HCT116 (cell line): ENCODE data around the gene EZH1. TPM values are rescaled to one million over a fixed set of nuclear protein-coding genes. Genes with fewer than 3 reads are reported as not detected.

Experiments
- ATAC-seq: fragments of 200-7000 bp; cut with Tn5 transposase; 2 replicates; pipeline ENCODE4 v1.9.1; 2020; ENCODE audit warnings: mild to moderate bottlenecking, moderate library complexity
- BruUV-seq: library from RNA; stranded (reverse); fragments of 400-500 nt; replicated peaks from 2 replicates; lab custom pipeline; 2021; lab: Mats Ljungman, UMichigan
- CTCF ChIA-PET: fragments of 300-600 bp; sonication (Branson Sonifier 250); formaldehyde crosslinking; loops from one replicate; lab custom pipeline; 2021; ENCODE audit warnings: antibody characterized with exemption; lab: Charles Lee
- POLR2A ChIA-PET: fragments of 300-600, 350-600 bp; sonication (Branson Sonifier 250); formaldehyde crosslinking; loops from one replicate; lab custom pipeline; 2021; ENCODE audit warnings: antibody characterized with exemption; lab: Charles Lee
- RAD21 ChIA-PET, 2 experiments: fragments of 300-600 bp; sonication (Branson Sonifier 250); formaldehyde crosslinking; loops; one replicate each; lab custom pipeline; 2023; ENCODE audit warnings: low total read pairs in 2 of 2; ENCODE audit not compliant: uncharacterized antibody in 2 of 2, unreplicated experiment in 2 of 2, low non-redundant PET in 1 of 2; lab: Charles Lee
- DNase-seq: peaks from one replicate; pipeline ENCODE4 v3.0.0-alpha.2; 2010; ENCODE audit warnings: low read depth, low spot score
- H2AFZ ChIP-seq: fragments of 200-600 bp; shearing (Covaris generic), sonication (generic); 2 replicates; pipeline ENCODE4 v1.6.1; 2017; ENCODE audit warnings: low read depth, mixed run types, mixed read lengths, antibody characterized with exemption, low read length; ENCODE audit not compliant: poor library complexity, severe bottlenecking
- H3K27ac ChIP-seq: 2 replicates; pipeline ENCODE4 v1.5.1; 2012; ENCODE audit warnings: low read depth, low read length
- H3K27me3 ChIP-seq: fragments of 200-600 bp; sonication (generic); 2 replicates; pipeline ENCODE4 v1.6.1; 2016; ENCODE audit warnings: mixed run types, low read length, mixed read lengths; ENCODE audit not compliant: insufficient read depth
- H3K36me3 ChIP-seq, 2 experiments: fragments of 200-500 bp in 1 of 2; fragments of 200-600 bp in 1 of 2; sonication (Bioruptor generic) in 1 of 2; sonication (generic) in 1 of 2; 2 replicates each; pipeline versions ENCODE4 v1.5.1 to v1.6.1; 2014 to 2016; ENCODE audit warnings: low read length in 2 of 2, inconsistent platforms in 1 of 2, mixed read lengths in 1 of 2, mixed run types in 1 of 2; ENCODE audit not compliant: insufficient read depth in 2 of 2, control insufficient read depth in 1 of 2
- H3K4me1 ChIP-seq, 2 experiments: fragments of 200-600 bp in 1 of 2; sonication (generic) in 1 of 2; 2 replicates each; pipeline versions ENCODE4 v1.5.1 to v1.6.1; 2012 to 2017; ENCODE audit warnings: low read length in 2 of 2, inconsistent platforms in 1 of 2, mild to moderate bottlenecking in 1 of 2, mixed read lengths in 1 of 2, mixed run types in 1 of 2, moderate library complexity in 1 of 2; ENCODE audit not compliant: insufficient read depth in 2 of 2, control insufficient read depth in 1 of 2
- H3K4me2 ChIP-seq: fragments of 200-600 bp; sonication (generic); 2 replicates; pipeline ENCODE4 v1.6.1; 2017; ENCODE audit warnings: mixed run types, low read length, mixed read lengths
- H3K4me3 ChIP-seq, 2 experiments: fragments of 200-600 bp in 1 of 2; sonication (generic) in 1 of 2; replicated peaks in 1 of 2; 2 replicates each; pipeline ENCODE4 v1.5.1; 2011 to 2016; ENCODE audit warnings: low read length in 2 of 2, control low read depth in 1 of 2, low read depth in 1 of 2, mild to moderate bottlenecking in 1 of 2, mixed read lengths in 1 of 2, mixed run types in 1 of 2
- H3K79me2 ChIP-seq: fragments of 200-600 bp; sonication (generic); 2 replicates; pipeline ENCODE4 v1.6.1; 2017; ENCODE audit warnings: mild to moderate bottlenecking, mixed run types, low read length, moderate library complexity, mixed read lengths; ENCODE audit not compliant: insufficient read depth
- H3K9ac ChIP-seq: fragments of 200-600 bp; sonication (generic); 2 replicates; pipeline ENCODE4 v1.6.1; 2016; ENCODE audit warnings: low read length, mixed read lengths
- H3K9me2 ChIP-seq: fragments of 200-600 bp; sonication (generic), shearing (Covaris generic); 2 replicates; pipeline ENCODE4 v1.6.1; 2017; ENCODE audit warnings: mixed run types, mild to moderate bottlenecking, moderate library complexity; ENCODE audit not compliant: insufficient read depth
- H3K9me3 ChIP-seq, 2 experiments: fragments of 200-500 bp in 1 of 2; fragments of 200-600 bp in 1 of 2; sonication (Bioruptor generic) in 1 of 2; sonication (generic) in 1 of 2; 2 replicates each; pipeline ENCODE4 v1.6.1; 2014 to 2017; ENCODE audit warnings: low read length in 2 of 2, mixed read lengths in 2 of 2, inconsistent platforms in 1 of 2, low read depth in 1 of 2, mild to moderate bottlenecking in 1 of 2, mixed run types in 1 of 2, moderate library complexity in 1 of 2; ENCODE audit not compliant: control insufficient read depth in 1 of 2, insufficient read depth in 1 of 2
- H4K20me1 ChIP-seq: fragments of 200-600 bp; sonication (generic), shearing (Covaris generic); 2 replicates; pipeline ENCODE4 v1.6.1; 2017; ENCODE audit warnings: mixed run types, mild to moderate bottlenecking, moderate library complexity; ENCODE audit not compliant: insufficient read depth
- ATF3 ChIP-seq: IDR thresholded peaks from 2 replicates; pipeline ENCODE4 v1.6.1; 2012
- CBX3 ChIP-seq: IDR thresholded peaks from 2 replicates; pipeline ENCODE4 v1.6.1; 2012; ENCODE audit warnings: low read depth
- CEBPB ChIP-seq: IDR thresholded peaks from 2 replicates; pipeline ENCODE4 v1.6.1; 2012; ENCODE audit warnings: low read depth
- CTCF ChIP-seq, 3 experiments: fragments of 200-600 bp in 1 of 3; sonication (generic) in 1 of 3; IDR thresholded peaks in 2 of 3; conservative IDR thresholded peaks in 1 of 3; 2 replicates each; pipeline ENCODE4 v1.5.1; 2012 to 2017; ENCODE audit warnings: low read depth in 2 of 3, low read length in 2 of 3, antibody characterized with exemption in 1 of 3, borderline replicate concordance in 1 of 3, control low read depth in 1 of 3, mild to moderate bottlenecking in 1 of 3, mixed read lengths in 1 of 3, mixed run types in 1 of 3, moderate library complexity in 1 of 3; ENCODE audit not compliant: insufficient read depth in 1 of 3
- EGR1 ChIP-seq: IDR thresholded peaks from 2 replicates; pipeline ENCODE4 v1.6.1; 2012; ENCODE audit warnings: low read depth
- ELF1 ChIP-seq: IDR thresholded peaks from 2 replicates; pipeline ENCODE4 v1.6.1; 2012; ENCODE audit warnings: low read depth, borderline replicate concordance
- EZH2 ChIP-seq: fragments of 200-600 bp; sonication (generic); IDR thresholded peaks from 2 replicates; pipeline ENCODE4 v1.6.1; 2017; ENCODE audit warnings: antibody characterized with exemption, mixed run types
- EZH2phosphoT487 ChIP-seq: fragments of 200-600 bp; IDR thresholded peaks from 2 replicates; pipeline ENCODE4 v1.6.1; 2018; ENCODE audit warnings: antibody characterized with exemption, borderline replicate concordance
- FOSL1 ChIP-seq: IDR thresholded peaks from 2 replicates; pipeline ENCODE4 v1.6.1; 2012; ENCODE audit warnings: low read depth
- MAX ChIP-seq: IDR thresholded peaks from 2 replicates; pipeline ENCODE4 v1.6.1; 2012
- POLR2A ChIP-seq: IDR thresholded peaks from 2 replicates; pipeline ENCODE4 v1.7.0; 2011; ENCODE audit warnings: borderline replicate concordance; ENCODE audit not compliant: insufficient read depth, insufficient read length; ENCODE audit errors: extremely low read depth
- POLR2AphosphoS5 ChIP-seq: IDR thresholded peaks from 2 replicates; pipeline ENCODE4 v1.6.1; 2011; ENCODE audit warnings: mild to moderate bottlenecking, low read depth, low read length, moderate library complexity
- RAD21 ChIP-seq: IDR thresholded peaks from 2 replicates; pipeline ENCODE4 v1.6.1; 2012; ENCODE audit warnings: low read depth, mild to moderate bottlenecking
- SIN3A ChIP-seq: IDR thresholded peaks from 2 replicates; pipeline ENCODE4 v1.6.1; 2012; ENCODE audit warnings: low read depth
- SRF ChIP-seq: IDR thresholded peaks from 2 replicates; pipeline ENCODE4 v1.6.1; 2012; ENCODE audit warnings: low read depth
- TCF7L2 ChIP-seq: IDR thresholded peaks from 2 replicates; pipeline ENCODE4 v1.7.0; 2011; ENCODE audit warnings: borderline replicate concordance, inconsistent platforms; ENCODE audit not compliant: insufficient read depth, insufficient read length; ENCODE audit errors: extremely low read depth
- YY1 ChIP-seq: IDR thresholded peaks from 2 replicates; pipeline ENCODE4 v1.6.1; 2011; ENCODE audit warnings: low read length, low read depth, moderate library complexity, mild to moderate bottlenecking; ENCODE audit not compliant: insufficient replicate concordance; ENCODE audit errors: extremely low read depth
- ZBTB33 ChIP-seq: IDR thresholded peaks from 2 replicates; pipeline ENCODE4 v1.6.1; 2011; ENCODE audit warnings: mild to moderate bottlenecking, low read length, moderate library complexity; ENCODE audit not compliant: insufficient replicate concordance; ENCODE audit errors: extremely low read depth
- ZFX ChIP-seq: fragments of 450-650 bp; IDR thresholded peaks from 2 replicates; pipeline ENCODE4 v1.6.1; 2017
- ZNF274 ChIP-seq: fragments of 200-500 bp; sonication (Bioruptor generic); IDR thresholded peaks from 2 replicates; pipeline ENCODE4 v1.6.1; 2014; ENCODE audit warnings: mild to moderate bottlenecking, low read depth, low read length, inconsistent platforms
- intact Hi-C: fragments of 100-400 bp; cut with micrococcal nuclease; formaldehyde crosslinking; loops from 2 replicates; pipeline ENCODE4 v1.10.0; 2022
- total RNA-seq: library from RNA; stranded (reverse); gene quantifications from one replicate; pipeline ENCODE4 v1.2.1, GENCODE V29; 2021; ENCODE audit not compliant: unreplicated experiment

The EZH1 gene
- total RNA-seq, 1 experiment from 2014 or later, result 29.3 TPM

GRCh38 chr17:42686520-42687128, 58.2 kb downstream of the EZH1 start:
- Histone ChIP-seq H3K4me1 (peaks cover 12 to 17% of the 10 kb centered on the region in 2 experiments), H3K4me3 (no peak overlapping the region), H3K79me2 (no peaks in the 10 kb centered on the region), H3K9me2 (no peaks in the 10 kb centered on the region), H3K27ac (no peak overlapping the region), H3K9me3 (no peaks in the 10 kb centered on the region), H3K27me3 (no peaks in the 10 kb centered on the region), H3K36me3 (no peaks in the 10 kb centered on the region; a peak in 1 of 4 replicates), H4K20me1 (no peaks in the 10 kb centered on the region), H3K9ac (no peak overlapping the region), H3K4me2 (no peak overlapping the region), H2AFZ (no peak overlapping the region)
- CTCF ChIA-PET, result no interaction called here
- no TSS peak for BruUV-seq
- no peak for DNase-seq
- intact Hi-C loops, result no loop called here
- POLR2A ChIA-PET, result no interaction called here
- RAD21 ChIA-PET, result no interaction called here
- TF ChIP-seq ZNF274 (no peak), POLR2A (no peak), FOSL1 (no peak), RAD21 (no peak), SRF (no peak), EZH2 (no peak), EZH2phosphoT487 (no peak), YY1 (no peak), TCF7L2 (no peak), SIN3A (no peak), ATF3 (no peak), ELF1 (no peak), CEBPB (no peak), ZBTB33 (no peak), CBX3 (no peak), CTCF (IDR thresholded peaks at IDR 0.05 in 2 of 3, conservative IDR thresholded peaks at IDR 0.05 in 1 of 3; ENCODE audit: borderline replicate concordance in 1 of 3, insufficient read depth in 1 of 3, low read depth in 2 of 3, low read length in 2 of 3) (no peak), EGR1 (no peak), MAX (no peak), POLR2AphosphoS5 (no peak), ZFX (no peak)
- ATAC-seq, result no peak
